Large intestine (tissue), 3 donors: ENCODE measurements around the gene LRRC45. TPM values are rescaled to one million over a fixed set of nuclear protein-coding genes. Genes with fewer than 3 reads are reported as not detected.
"Not testable (repeated sequence)": the region's sequence is repeated elsewhere in the genome, so short reads cannot be mapped to it uniquely, and the experiment has no call there.

ENCODE experiments used
- DNase-seq, 2 donors: peaks; one replicate each; pipeline versions ENCODE4 v3.0.0 to v3.0.0-alpha.2; 2013
- H3K27ac ChIP-seq: one replicate; pipeline ENCODE4 v1.5.1; 2013; ENCODE audit warnings: low read length
- H3K27me3 ChIP-seq: 2 replicates; pipeline ENCODE4 v1.6.1; 2013; ENCODE audit warnings: low read length; ENCODE audit not compliant: control insufficient read depth, insufficient read depth
- H3K36me3 ChIP-seq: 2 replicates; pipeline ENCODE4 v1.6.1; 2013; ENCODE audit warnings: low read length; ENCODE audit not compliant: control insufficient read depth, insufficient read depth
- H3K4me1 ChIP-seq: one replicate; pipeline ENCODE4 v1.6.1; 2013; ENCODE audit warnings: low read length; ENCODE audit not compliant: control insufficient read depth, insufficient read depth
- H3K4me3 ChIP-seq: one replicate; pipeline ENCODE4 v1.5.1; 2013; ENCODE audit warnings: low read length
- H3K9me3 ChIP-seq: one replicate; pipeline ENCODE4 v1.6.1; 2013; ENCODE audit warnings: mild to moderate bottlenecking, low read depth, low read length, moderate library complexity; ENCODE audit not compliant: control insufficient read depth
- WGBS: methylation state at CpG from one replicate; pipeline ENCODE4 v1.1.5; 2013; ENCODE audit warnings: low lambda C conversion rate; ENCODE audit not compliant: insufficient coverage; 5-methylcytosine and 5-hydroxymethylcytosine counted together
- polyA plus RNA-seq: library from polyadenylated mRNA; unstranded; fragments of 120-200 nt; gene quantifications from one replicate; pipeline ENCODE4 v1.2.1, GENCODE V29; 2013

The LRRC45 gene
- polyA plus RNA-seq, 1 donor = 14.4 TPM

DNA sequence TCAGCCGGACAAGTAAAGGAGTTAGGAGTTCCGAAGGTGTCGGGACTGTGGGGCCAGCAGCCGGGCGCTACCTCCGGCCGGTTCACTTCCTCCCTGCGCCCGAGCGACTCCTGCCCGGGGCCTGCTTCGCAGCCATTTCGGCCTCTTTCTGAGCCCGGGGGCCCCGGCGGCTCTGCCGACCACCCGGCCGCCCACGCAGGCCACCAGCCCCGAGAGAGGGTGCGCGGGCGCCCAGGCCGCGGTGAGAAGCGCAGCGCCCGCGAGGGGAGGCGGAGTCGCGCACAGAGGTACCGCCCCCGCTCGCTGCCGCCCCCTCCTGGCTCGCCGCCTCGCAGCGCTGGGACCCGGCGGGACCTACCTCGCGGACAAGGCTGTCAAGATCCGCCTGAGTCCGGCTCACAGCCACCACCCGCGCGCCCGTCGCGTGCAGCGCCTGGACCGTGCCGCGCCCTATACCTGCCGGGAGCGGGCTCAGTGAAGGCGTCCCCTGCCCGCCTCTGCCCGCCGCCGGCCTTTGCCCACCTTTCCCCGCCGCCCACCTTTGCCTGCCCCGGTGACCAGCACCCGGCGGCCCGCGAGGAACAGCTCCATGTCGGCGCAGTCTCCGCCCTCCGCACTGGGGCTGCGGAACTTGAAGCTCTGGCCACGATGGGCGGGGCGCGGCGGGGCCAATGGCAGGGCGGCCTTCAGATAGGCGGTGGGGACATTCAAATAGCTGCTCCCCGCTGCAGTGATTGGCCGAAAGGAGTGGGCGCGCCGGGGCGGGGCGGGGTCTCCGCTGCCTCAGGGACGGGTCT is 14.2 kb downstream of the LRRC45 start, which contains the start of gene DCXR:
TSS of gene DCXR (minus strand) at position 606 of the 797 bp plus-strand sequence. CDS start at position 591, 15 bp downstream.
- H3K4me1 ChIP-seq = peaks cover 20% of the 10 kb centered on the region
- peak within 1 kb of the TSS; percentile 95 for H3K27ac ChIP-seq
- WGBS = no CpG with 5 or more reads among the region's 92 CpGs
- peaks cover 4% of the 10 kb centered on the region for H3K36me3 ChIP-seq
- H3K4me3 ChIP-seq = peak within 1 kb of the TSS; percentile 79
- H3K9me3 ChIP-seq = peaks cover under 1% of the 10 kb centered on the region
- peak; percentile 95 to 98 for DNase-seq
- H3K27me3 ChIP-seq = peaks cover 3% of the 10 kb centered on the region

GRCh38 chr17:82037889-82038195 is 14.7 kb downstream of the LRRC45 start:
- Histone ChIP-seq H3K36me3 (peaks cover 4% of the 10 kb centered on the region), H3K27ac (peak overlapping the region; percentile 95), H3K4me3 (peak overlapping the region; percentile 31), H3K9me3 (no peaks in the 10 kb centered on the region), H3K4me1 (peaks cover 17% of the 10 kb centered on the region), H3K27me3 (no peaks in the 10 kb centered on the region)
- DNase-seq = no peak
- WGBS = no CpG with 5 or more reads among the region's 10 CpGs

DNA sequence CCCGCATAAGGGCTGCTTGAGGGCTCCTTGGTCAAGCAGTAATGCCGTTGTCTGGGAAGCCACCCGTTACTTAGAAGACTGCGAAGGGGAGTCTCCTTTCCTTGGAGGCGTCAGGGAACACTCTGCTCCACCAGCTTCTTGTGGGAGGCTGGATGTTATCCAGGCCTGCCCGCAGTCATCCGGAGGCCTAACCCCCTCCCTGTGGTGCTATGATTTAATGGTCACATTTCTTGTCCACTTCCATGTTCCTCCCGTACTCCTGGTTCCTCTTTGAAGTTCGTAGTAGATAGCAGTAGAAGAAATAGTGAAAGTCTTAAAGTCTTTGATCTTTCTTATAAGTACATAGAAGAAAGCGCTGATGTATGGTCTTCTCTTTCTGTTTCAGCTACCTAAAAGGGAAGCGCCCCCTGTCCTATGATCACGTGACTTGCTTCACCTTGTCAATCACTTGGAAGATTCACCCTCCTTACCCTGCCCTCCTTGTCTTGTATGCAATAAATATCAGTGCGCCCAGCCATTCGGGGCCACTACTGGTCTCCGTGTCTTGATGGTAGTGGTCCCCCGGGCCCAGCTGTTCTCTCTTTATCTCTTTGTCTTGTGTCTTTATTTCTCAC is 15.8 kb downstream of the LRRC45 start:
- DNase-seq, H3K36me3 ChIP-seq, H3K9me3 ChIP-seq, H3K4me3 ChIP-seq, H3K27me3 ChIP-seq, H3K27ac ChIP-seq: not testable (repeated sequence)
- WGBS = no CpG with 5 or more reads among the region's 16 CpGs
- peaks cover 17% of the 10 kb centered on the region for H3K4me1 ChIP-seq

DNA sequence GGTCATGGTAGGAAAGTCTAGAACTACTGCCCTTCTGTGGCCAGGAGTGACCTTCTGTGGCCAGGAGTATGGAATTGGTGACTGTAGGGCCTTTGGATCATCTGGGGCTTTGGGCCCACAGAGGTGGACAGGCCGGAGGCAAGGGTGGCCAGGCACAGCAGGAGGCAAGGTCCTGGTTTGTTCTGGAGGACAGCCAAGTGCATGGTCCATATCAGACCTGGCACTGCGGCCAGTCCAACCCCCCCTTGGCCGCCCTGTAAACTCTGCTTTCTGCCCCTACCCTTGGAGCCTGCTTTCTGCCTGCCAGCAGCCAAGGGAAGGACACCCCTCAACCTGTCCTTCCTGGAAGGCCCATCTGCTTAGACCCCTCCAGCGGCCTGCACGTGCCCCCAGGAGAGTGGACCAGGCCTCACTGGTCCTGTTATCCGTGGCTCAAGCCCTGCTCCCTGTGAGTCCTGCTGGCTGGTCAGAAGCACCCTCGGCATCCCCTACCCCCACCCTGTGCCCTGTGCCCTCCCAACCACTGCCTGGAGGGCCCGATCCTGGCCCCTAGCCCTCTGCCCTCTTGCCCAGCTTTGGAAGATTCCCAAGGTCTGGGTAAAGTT is 16.7 kb downstream of the LRRC45 start:
- no peak for DNase-seq
- Histone ChIP-seq H3K4me1 (peaks cover 17% of the 10 kb centered on the region), H3K4me3 (no peak overlapping the region), H3K27ac (no peak overlapping the region), H3K36me3 (peaks cover 4% of the 10 kb centered on the region), H3K27me3 (no peaks in the 10 kb centered on the region), H3K9me3 (no peaks in the 10 kb centered on the region)
- no CpG with 5 or more reads among the region's 8 CpGs for WGBS

DNA sequence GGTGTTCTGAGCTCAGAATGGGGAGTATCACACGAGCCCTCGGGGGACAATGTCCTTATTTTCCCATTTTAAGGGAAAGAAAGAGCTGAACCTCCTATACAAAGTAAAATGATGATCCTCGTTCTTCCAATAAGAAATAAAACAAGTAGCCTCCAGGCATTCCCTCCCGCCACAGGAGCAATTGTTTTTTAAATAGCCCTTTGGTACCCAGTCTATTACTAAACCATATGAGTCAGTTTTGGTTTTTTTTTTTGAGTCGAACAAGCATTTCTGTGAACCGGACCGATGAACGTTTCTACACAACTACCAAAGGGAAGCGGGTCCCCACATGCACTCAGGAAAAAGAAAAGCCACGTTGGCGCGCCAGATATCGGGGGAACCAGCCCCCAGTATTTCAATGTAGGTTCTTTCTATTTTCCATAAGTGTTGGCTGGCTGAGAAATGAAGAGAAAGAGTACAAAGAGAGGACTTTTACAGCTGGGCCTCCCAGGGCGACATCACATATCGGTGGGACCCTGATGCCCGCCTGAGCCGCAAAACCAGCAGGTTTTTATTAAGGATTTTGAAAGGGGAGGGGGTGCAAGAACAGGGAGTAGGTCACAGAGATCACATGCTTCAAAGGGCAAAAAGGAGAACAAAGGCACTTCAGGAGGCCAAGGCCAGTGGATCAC is 18.2 kb downstream of the LRRC45 start:
- H3K9me3 ChIP-seq = no peaks in the 10 kb centered on the region
- no peak overlapping the region for H3K4me3 ChIP-seq
- H3K27ac ChIP-seq = no peak overlapping the region
- DNase-seq = no peak
- WGBS = no CpG with 5 or more reads among the region's 17 CpGs
- H3K36me3 ChIP-seq = no peaks in the 10 kb centered on the region
- no peaks in the 10 kb centered on the region for H3K27me3 ChIP-seq
- H3K4me1 ChIP-seq = peaks cover 11% of the 10 kb centered on the region

DNA sequence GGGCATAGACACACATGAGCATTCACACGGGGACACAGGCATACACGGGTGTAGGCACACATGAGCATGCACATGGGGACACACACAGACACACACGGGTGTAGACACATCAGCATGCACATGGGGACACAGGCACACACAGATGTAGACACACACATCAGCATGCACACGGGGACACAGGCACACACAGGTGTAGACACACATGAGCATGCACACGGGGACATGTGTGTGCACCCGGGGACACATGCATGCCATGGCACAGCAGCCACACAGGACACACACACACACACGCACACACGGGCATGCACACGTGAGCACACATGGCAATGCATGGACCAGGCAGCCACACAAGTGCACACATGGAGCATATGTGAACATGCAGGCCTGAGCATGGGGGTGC is 19.5 kb downstream of the LRRC45 start:
- H3K27me3 ChIP-seq = no peaks in the 10 kb centered on the region
- no peaks in the 10 kb centered on the region for H3K9me3 ChIP-seq
- no peak for DNase-seq
- H3K4me3 ChIP-seq = no peak overlapping the region
- no CpG with 5 or more reads among the region's 9 CpGs for whole genome bisulfite sequencing
- peaks cover 9% of the 10 kb centered on the region for H3K36me3 ChIP-seq
- H3K4me1 ChIP-seq = peaks cover 5% of the 10 kb centered on the region
- no peak overlapping the region for H3K27ac ChIP-seq

DNA sequence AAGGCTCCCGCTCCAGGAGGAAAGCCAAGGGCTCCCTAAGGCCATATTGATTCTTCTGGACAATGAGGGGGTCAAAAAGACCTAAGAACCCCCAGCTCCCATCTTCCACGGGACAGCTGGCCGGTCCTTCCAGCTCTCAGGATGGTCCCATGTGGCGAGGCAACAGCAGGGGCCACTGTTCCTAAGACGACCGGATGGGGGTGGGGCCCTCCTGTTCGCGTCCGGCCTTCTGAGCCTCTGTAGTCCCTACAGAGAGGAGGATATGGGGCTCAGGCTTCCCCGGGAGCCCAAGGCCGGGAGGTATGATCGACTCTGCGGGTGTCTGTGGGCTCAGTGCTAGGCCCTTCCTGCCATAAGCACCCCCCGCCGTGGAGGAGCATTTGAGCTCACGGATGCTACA is 20.4 kb downstream of the LRRC45 start:
- Histone ChIP-seq H3K9me3 (no peaks in the 10 kb centered on the region), H3K36me3 (peaks cover 18% of the 10 kb centered on the region), H3K4me1 (no peaks in the 10 kb centered on the region), H3K4me3 (no peak overlapping the region), H3K27me3 (no peaks in the 10 kb centered on the region), H3K27ac (no peak overlapping the region)
- no peak for DNase-seq
- WGBS = no CpG with 5 or more reads among the region's 16 CpGs

- Histone ChIP-seq H3K36me3 (peaks cover 36% of the 10 kb centered on the region), H3K27me3 (no peaks in the 10 kb centered on the region), H3K9me3 (no peaks in the 10 kb centered on the region), H3K4me1 (peaks cover 8% of the 10 kb centered on the region), H3K27ac (no peak overlapping the region), H3K4me3 (no peak overlapping the region)
- DNase-seq = peak in 1 of 2 donors; percentile 47
- no CpG with 5 or more reads among the region's 14 CpGs for WGBS
These were observed 22.9 kb downstream of the LRRC45 start for GRCh38 chr17:82045936-82046484.

DNA sequence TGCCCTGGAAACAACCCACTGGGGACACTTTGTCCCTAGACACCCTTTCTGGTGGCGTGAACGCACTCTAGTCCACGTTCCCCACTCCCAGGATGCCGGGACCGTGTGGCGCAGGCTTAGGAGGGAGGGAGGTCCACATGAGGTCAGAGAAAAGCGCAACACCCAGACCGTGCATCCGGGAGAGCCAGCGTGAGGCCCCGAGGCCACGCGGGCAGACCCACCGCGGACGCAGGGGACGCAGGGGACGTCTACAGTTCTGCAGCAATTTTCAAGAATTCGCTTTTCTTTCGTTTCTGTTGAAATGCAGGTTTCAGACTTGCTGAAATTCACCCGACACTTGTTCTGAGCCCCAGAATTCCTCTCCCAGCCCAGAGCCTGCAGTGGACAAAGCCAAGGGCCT is 23.8 kb downstream of the LRRC45 start:
- Histone ChIP-seq H3K27ac (no peak overlapping the region), H3K4me3 (no peak overlapping the region), H3K4me1 (peaks cover 8% of the 10 kb centered on the region), H3K36me3 (peaks cover 36% of the 10 kb centered on the region), H3K27me3 (no peaks in the 10 kb centered on the region), H3K9me3 (no peaks in the 10 kb centered on the region)
- WGBS = 86% methylated on average over 1 of the region's 21 CpGs
- no peak for DNase-seq

GRCh38 chr17:82047379-82047778 is 24.3 kb downstream of the LRRC45 start:
- Histone ChIP-seq H3K4me3 (no peak overlapping the region), H3K36me3 (peaks cover 36% of the 10 kb centered on the region), H3K27me3 (no peaks in the 10 kb centered on the region), H3K9me3 (no peaks in the 10 kb centered on the region), H3K27ac (no peak overlapping the region), H3K4me1 (peaks cover 9% of the 10 kb centered on the region)
- WGBS = 95% methylated on average over 4 of the region's 24 CpGs
- no peak for DNase-seq
